AG04449 (cell line): Measurements from ENCODE around the gene GAR1.
A peak's percentile ranks its signal among the peaks of the same experiment; 100 is the strongest.

Source experiments
- CTCF ChIA-PET: fragments of 350-600 bp; formaldehyde crosslinking; extraction: SDS; loops from one replicate; lab custom pipeline; 2021; ENCODE audit warnings: antibody characterized with exemption; lab: Yijun Ruan, JAX
- POLR2A ChIA-PET: fragments of 400-600, 350-600 bp; formaldehyde crosslinking; extraction: SDS; loops from one replicate; lab custom pipeline; 2020; ENCODE audit warnings: antibody characterized with exemption, inconsistent platforms; lab: Yijun Ruan, JAX
- DNase-seq: peaks from one replicate; pipeline ENCODE4 v3.0.0-alpha.2; 2010; ENCODE audit warnings: low read depth, low spot score
- H3K4me3 ChIP-seq: 2 replicates; pipeline ENCODE4 v1.5.1; 2011; ENCODE audit warnings: low read depth, mild to moderate bottlenecking, control low read depth, low read length
- TF ChIP-seq, protein P1 (sequence below): IDR thresholded peaks from one replicate; pipeline ENCODE4 v1.5.1; 2011; ENCODE audit warnings: mild to moderate bottlenecking, moderate library complexity, low read length, control low read depth, inconsistent platforms; ENCODE audit not compliant: insufficient read depth; ENCODE audit errors: missing control alignments

GAR1 gene

DNA sequence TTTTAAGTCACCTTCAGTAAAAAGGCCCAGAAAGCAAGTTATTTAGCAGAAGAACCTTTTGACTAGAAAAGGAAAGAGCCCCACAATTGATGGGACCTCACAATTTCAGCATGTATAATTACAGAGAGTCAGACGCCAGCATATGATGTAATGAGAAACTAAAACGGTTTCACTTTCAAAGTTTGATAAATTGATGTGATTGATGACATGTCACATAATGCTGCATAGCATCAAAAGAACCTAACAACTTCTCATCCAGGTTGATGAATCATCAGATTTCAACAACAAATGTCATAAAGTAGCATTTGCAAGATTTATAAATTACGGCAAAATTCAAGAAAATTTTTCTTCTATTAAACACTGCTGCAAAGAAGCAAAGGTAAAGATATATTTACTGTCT, 3.9 kb upstream of the GAR1 start:
- TF ChIP-seq, protein P1, sequence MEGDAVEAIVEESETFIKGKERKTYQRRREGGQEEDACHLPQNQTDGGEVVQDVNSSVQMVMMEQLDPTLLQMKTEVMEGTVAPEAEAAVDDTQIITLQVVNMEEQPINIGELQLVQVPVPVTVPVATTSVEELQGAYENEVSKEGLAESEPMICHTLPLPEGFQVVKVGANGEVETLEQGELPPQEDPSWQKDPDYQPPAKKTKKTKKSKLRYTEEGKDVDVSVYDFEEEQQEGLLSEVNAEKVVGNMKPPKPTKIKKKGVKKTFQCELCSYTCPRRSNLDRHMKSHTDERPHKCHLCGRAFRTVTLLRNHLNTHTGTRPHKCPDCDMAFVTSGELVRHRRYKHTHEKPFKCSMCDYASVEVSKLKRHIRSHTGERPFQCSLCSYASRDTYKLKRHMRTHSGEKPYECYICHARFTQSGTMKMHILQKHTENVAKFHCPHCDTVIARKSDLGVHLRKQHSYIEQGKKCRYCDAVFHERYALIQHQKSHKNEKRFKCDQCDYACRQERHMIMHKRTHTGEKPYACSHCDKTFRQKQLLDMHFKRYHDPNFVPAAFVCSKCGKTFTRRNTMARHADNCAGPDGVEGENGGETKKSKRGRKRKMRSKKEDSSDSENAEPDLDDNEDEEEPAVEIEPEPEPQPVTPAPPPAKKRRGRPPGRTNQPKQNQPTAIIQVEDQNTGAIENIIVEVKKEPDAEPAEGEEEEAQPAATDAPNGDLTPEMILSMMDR, result no peak
- ChIA-PET CTCF (interaction anchor here (1.6 kb wide), 1 partner anchor 7 kb away, joined by 4 read pairs; no protein-coding TSS in a partner anchor), POLR2A (no interaction called here)
- no peak for DNase-seq
- no peak overlapping the region for H3K4me3 ChIP-seq

- peak overlapping the region; percentile 98 for H3K4me3 ChIP-seq
- TF ChIP-seq, protein P1, result no peak
- ChIA-PET POLR2A (no interaction called here), CTCF (interaction anchor here (0.6 to 2.8 kb wide), 6 partner anchors 11 to 394 kb away, joined by 4 to 27 read pairs (median 6); partner anchors contain the start of genes CASP6 and RRH)
- no peak for DNase-seq
Measured at GRCh38 chr4:109816082-109816442, 500 bp downstream of the GAR1 start.

- TF ChIP-seq, protein P1, result no peak
- CTCF ChIA-PET, result interaction anchor here (0.6 to 2.8 kb wide), 8 partner anchors 10 to 395 kb away, joined by 3 to 27 read pairs (median 4); partner anchors contain the start of genes CASP6 and RRH
- DNase-seq, result no peak
- H3K4me3 ChIP-seq, result peak overlapping the region; percentile 98
- POLR2A ChIA-PET, result no interaction called here
Measured at GRCh38 chr4:109816894-109817293, 1.3 kb downstream of the GAR1 start.

- CTCF ChIA-PET, result interaction anchor here (1.2 to 2.8 kb wide), 4 partner anchors 8 to 391 kb away, joined by 3 to 27 read pairs (median 7); partner anchors contain the start of gene RRH
- POLR2A ChIA-PET, result no interaction called here
- TF ChIP-seq, protein P1, result no peak
- H3K4me3 ChIP-seq, result no peak overlapping the region
- no peak for DNase-seq
Measured at GRCh38 chr4:109818268-109818667, 2.7 kb downstream of the GAR1 start.

DNA sequence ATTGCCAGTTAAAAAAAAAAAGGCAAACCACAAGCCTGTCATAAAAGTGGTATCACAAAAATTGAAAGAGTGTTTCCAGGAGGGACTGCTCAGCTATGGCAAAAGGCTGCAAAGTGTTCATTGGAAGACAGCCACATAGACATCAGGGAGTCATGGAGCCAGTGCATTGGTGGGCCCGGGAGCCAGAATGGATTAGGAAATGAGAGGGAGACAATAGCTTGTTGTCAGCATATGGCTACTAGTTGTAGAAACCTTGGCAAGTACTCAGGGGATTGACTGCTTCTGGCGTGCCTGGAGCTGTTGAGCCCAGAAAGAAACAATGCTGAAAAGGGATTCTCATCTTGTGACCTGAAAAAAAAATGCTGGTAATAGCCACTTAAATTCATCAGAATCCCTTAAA, 5.0 kb downstream of the GAR1 start:
- no peak overlapping the region for H3K4me3 ChIP-seq
- no peak for DNase-seq
- CTCF ChIA-PET, result interaction anchor here (2.3 kb wide), 1 partner anchor 395 kb away, joined by 6 read pairs; no protein-coding TSS in a partner anchor
- POLR2A ChIA-PET, result no interaction called here
- TF ChIP-seq, protein P1, result no peak

DNA sequence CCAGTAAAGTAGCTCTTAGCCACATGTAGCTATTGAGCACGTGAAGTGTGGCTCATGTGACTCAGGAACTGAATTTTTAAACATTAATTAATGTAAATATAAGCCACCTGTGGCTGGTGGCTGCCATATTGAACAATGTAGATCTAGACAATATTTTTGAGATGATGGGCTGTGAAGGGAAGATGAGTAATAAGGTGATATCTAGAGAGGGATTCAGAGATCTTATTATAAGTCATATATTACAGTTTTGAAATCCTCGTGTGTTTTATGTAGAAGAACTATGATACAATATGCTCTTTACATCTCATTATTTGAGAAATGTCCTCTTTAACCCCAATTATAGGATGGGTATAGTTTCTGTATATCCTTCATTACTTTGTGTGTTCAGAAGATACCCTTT, 5.6 kb downstream of the GAR1 start:
- POLR2A ChIA-PET, result no interaction called here
- DNase-seq, result no peak
- TF ChIP-seq, protein P1, result no peak
- no peak overlapping the region for H3K4me3 ChIP-seq
- CTCF ChIA-PET, result no interaction called here
